Medulla oblongata (tissue), 1 donor: ENCODE measurements around the gene RASGRF2.
"Not testable (repeated sequence)": the region's sequence is repeated elsewhere in the genome, so short reads cannot be mapped to it uniquely, and the experiment has no call there.

ENCODE experiments used
- DNase-seq: peaks from one replicate; pipeline ENCODE4 v3.0.0-alpha.2; 2015; ENCODE audit errors: extremely low spot score

The RASGRF2 gene

DNA sequence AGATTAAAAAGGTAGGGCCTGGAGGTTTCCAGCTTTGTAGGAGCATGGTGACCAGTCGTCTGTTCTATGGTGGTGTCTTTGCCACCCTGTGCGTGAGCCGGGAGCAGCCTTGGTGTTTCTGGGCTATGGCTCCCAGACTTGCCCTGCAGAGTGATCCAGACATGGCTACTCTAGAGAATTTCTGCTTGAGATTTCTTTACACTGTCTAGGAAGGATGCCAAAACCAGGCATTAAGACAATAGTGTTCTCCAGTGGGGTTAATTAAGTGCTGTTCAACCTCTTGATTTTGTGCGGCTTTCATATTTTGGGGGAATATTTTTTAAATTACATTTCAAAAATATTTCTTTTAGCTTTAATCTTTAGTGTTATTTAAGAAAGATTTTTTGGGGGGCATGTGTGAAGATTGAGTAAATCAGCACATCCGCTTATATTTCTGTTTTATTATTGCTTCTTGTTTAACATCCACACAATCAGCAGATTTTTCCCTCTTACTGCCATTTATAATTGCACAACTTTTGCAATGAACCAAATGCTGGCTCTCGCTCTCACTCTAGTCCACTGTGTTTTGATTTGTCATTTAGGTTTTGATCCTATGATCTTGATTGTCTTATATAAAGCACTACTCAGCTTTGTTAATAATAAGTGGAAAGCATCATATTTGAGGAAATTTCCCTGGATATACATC lies 110.5 kb downstream of the RASGRF2 start:
- DNase-seq: no peak

DNA sequence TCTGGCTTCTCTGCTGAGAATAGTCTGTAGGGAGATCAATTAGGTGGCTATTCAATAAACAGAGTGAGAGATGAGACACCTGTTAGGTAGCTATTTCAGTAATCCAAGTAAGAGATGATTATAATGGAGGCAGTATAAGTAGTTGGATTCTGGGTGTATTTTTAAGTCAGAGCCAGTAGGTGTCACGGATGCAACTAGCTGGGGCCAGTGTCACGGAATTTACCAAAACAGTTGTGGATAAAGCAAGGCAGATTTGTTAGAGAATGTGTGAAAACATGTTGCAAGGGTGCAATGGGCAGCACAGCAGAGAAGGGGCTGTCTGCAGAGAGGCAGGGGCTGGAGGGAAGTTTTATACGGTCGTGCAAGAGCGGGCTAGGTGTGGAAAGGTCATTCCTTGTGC lies 114.9 kb downstream of the RASGRF2 start:
- DNase-seq: no peak

DNA sequence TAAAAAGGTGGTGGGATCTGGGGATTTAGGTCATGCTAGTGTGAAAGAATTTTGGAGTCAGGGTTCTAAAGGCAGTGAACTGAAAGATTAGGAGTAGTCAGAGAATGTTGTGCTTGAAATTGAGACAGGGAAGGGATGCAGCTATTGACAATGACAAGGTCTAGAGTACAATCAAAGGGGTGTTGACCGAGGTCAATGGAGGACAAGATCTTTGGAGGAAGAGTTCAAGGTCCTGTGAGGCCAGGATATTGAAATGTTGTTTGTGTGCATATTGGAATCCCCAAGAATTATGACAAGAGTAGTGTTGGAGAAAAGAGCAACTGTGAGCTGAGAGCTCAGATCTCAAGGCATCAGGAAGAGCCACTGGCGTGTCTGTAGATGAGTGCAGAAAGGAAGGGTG lies 116.9 kb downstream of the RASGRF2 start:
- DNase-seq: no peak

DNA sequence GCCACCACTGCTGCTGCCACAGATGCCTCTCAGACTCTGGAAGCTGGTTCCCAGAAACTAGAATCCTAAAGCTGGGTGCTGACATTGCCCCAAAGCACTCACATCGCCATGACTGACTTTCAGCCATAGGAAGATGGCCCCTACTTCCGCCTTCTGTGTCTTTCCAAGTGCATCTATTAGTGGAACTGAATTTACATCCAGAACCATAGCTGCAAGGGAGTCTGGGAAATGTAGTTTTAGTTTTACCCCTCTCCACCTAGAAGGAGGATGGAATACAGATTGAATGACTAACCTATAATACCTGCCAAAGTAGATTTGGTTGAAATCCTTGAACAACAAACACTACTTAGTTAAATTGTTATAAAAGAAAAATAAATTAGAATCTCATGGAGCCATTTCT lies 118.8 kb downstream of the RASGRF2 start:
- no peak for DNase-seq

GRCh38 chr5:81080809-81081460 lies 120.8 kb downstream of the RASGRF2 start:
- no peak for DNase-seq

GRCh38 chr5:81081461-81081835 lies 121.3 kb downstream of the RASGRF2 start:
- peak; percentile 76 for DNase-seq

GRCh38 chr5:81086881-81087281 lies 126.7 kb downstream of the RASGRF2 start:
- no peak for DNase-seq

- no peak for DNase-seq
These were observed 131.0 kb downstream of the RASGRF2 start for GRCh38 chr5:81091199-81091598.

- DNase-seq: no peak
These were observed 133.5 kb downstream of the RASGRF2 start for GRCh38 chr5:81093536-81094196.

DNA sequence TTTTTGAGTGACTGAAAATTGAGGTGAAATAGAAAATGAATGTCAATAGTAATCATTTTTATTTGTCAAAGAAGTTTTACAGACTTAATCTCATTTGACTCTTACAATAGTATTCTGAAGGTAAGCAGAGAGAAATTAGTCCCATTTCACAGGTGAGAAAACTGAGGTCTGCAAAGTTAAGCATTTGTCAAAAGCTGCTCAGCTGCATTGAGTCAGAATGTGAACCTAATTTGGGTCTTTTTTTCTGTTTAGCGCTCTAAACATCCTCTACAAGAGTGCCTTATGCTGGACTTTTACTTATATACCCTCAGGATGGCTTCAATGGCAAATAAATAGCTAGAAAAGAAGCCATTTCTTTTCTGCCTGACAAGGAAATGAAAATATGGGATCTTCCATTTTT lies 135.7 kb downstream of the RASGRF2 start:
- DNase-seq: no peak

- DNase-seq: no peak
These were observed 137.6 kb downstream of the RASGRF2 start for GRCh38 chr5:81097713-81098112.

- DNase-seq: no peak
These were observed 145.2 kb downstream of the RASGRF2 start for GRCh38 chr5:81105261-81105877.

GRCh38 chr5:81115261-81115660 lies 155.1 kb downstream of the RASGRF2 start:
- no peak for DNase-seq

DNA sequence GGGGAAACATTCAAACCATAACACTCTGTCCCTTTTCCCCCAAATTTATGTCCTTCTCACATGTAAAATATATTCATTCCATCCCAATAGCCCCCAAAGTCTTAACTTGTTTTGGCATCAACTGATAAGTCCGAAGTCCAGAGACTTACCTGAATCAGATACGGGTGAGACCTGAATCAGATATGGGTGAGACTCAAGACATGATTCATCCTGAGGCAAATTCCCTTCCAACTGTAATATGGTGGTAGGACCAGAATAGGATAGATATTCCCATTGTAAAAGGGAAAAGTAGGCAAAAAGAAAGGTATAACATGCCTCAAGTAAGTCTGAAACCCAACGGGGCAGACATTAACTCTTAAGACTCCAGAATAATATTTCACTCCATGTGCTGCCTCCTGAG lies 157.4 kb downstream of the RASGRF2 start:
- DNase-seq: no peak

GRCh38 chr5:81121273-81121672 lies 161.1 kb downstream of the RASGRF2 start:
- no peak for DNase-seq

DNA sequence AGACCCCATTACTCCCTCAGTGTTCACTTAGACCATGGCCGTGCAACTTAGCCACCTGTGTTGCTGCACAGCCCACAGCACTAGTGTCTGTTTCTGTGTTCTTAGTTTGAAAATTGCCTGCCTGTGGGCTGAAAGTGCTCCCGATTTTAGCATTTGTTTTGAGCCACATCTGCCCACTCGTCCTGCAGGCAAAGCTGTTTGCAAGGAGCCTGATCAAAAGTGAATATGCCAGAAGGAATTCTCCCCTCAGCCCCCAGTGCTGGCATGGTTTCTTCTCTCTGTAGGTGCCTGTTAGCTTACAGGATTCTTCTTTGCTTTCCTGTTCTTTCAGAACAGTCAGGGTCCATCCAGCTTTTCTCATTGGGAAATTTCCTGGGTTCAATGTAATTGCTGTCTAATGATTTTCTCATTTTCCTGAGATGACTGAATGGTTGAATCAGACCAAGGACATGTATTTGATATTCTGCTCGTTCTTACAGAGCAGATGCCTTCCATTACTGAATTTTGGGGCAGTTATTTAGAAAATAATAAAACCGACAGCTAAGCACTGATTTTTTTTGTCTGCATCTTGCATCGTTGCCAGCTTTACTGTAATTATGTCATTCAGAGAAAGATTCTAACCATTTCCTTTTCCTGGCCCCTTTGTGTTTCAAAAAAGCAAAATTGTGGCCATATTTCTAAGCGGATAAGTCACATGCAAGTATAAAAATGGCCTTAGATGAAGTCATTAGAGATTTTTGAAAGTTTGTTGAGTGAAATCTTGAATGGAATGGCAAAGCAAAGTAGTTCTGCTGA lies 161.9 kb downstream of the RASGRF2 start:
- DNase-seq: no peak

- not testable (repeated sequence) for DNase-seq
These were observed 164.5 kb downstream of the RASGRF2 start for GRCh38 chr5:81124689-81125088.

GRCh38 chr5:81125959-81126358 lies 165.8 kb downstream of the RASGRF2 start:
- no peak for DNase-seq

GRCh38 chr5:81128416-81128815 lies 168.3 kb downstream of the RASGRF2 start:
- no peak for DNase-seq

GRCh38 chr5:81132381-81132780 lies 172.2 kb downstream of the RASGRF2 start:
- no peak for DNase-seq

DNA sequence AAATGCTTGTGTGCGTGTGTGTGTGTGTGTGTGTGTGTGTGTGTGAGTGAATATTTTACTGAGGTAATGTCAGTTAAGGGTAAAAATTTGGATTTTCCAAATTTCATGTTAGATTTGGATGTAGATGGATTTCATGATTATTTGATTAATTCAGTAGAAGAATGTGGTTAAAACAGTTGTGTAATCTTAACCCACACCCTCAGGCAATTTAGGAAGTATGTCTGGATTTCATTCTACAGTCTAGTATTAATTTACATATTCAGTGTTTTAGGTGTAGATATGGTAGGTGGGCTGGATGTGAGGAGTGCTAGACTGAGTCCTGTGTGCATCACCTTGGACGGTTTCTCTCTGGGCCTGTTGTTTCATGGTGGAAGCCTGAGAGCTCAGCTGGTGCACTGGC lies 173.9 kb downstream of the RASGRF2 start:
- no peak for DNase-seq

GRCh38 chr5:81134566-81134965 lies 174.4 kb downstream of the RASGRF2 start:
- DNase-seq: no peak
